Measurements from ENCODE around the gene TRPC4AP. TPM values are rescaled to one million over a fixed set of nuclear protein-coding genes. Genes with fewer than 3 reads are reported as not detected.
A peak's percentile ranks its signal among the peaks of the same experiment; 100 is the strongest.

Gene TRPC4AP
- total and polyA plus RNA-seq, 9 donors = 30.5 to 51.8 (median 40.7) TPM

- Histone ChIP-seq H3K4me3 (no peak overlapping the region), H3K9me3 (no peaks in the 10 kb centered on the region), H3K36me3 (no peaks in the 10 kb centered on the region), H3K27ac (no peak overlapping the region), H3K27me3 (no peaks in the 10 kb centered on the region), H3K4me1 (ENCODE audit: insufficient read depth) (peaks cover 13% of the 10 kb centered on the region)
- no peak for DNase-seq
- intact Hi-C loops (cut with DNase I) = no loop called here
- WGBS, 3 donors = 87 to 88% (median 88%) methylated on average over 11 to 14 of the region's 14 CpGs
- TF ChIP-seq EP300 (IDR thresholded peaks at IDR 0.05) = no peak
- no peak for TF ChIP-seq POLR2A (IDR thresholded peaks at IDR 0.05)
- TF ChIP-seq CTCF (IDR thresholded peaks at IDR 0.05) = no peak
Observed at GRCh38 chr20:34989670-34990069, 102.9 kb downstream of the TRPC4AP start.

GRCh38 chr20:34989118-34989517, 103.5 kb downstream of the TRPC4AP start:
- WGBS, 3 donors = 90 to 95% (median 91%) methylated on average over 4 of the region's 4 CpGs
- peaks cover 13% of the 10 kb centered on the region for H3K4me1 ChIP-seq (ENCODE audit: insufficient read depth)
- no peak overlapping the region for H3K27ac ChIP-seq
- no peaks in the 10 kb centered on the region for H3K9me3 ChIP-seq
- H3K4me3 ChIP-seq = no peak overlapping the region
- TF ChIP-seq EP300 (IDR thresholded peaks at IDR 0.05) (no peak), POLR2A (IDR thresholded peaks at IDR 0.05) (no peak), CTCF (IDR thresholded peaks at IDR 0.05) (no peak)
- no peaks in the 10 kb centered on the region for H3K27me3 ChIP-seq
- no peak for DNase-seq
- intact Hi-C loops (cut with DNase I) = no loop called here
- no peaks in the 10 kb centered on the region for H3K36me3 ChIP-seq

- intact Hi-C loops (cut with DNase I) = no loop called here
- H3K36me3 ChIP-seq = no peaks in the 10 kb centered on the region
- no peak overlapping the region for H3K27ac ChIP-seq
- 15 to 44% (median 17%) methylated on average over 12 of the region's 12 CpGs for WGBS, 3 donors
- H3K9me3 ChIP-seq = no peaks in the 10 kb centered on the region
- no peak overlapping the region for H3K4me3 ChIP-seq
- peaks cover 17% of the 10 kb centered on the region for H3K4me1 ChIP-seq (ENCODE audit: insufficient read depth)
- TF ChIP-seq POLR2A (IDR thresholded peaks at IDR 0.05) (no peak), EP300 (IDR thresholded peaks at IDR 0.05) (no peak), CTCF (IDR thresholded peaks at IDR 0.05) (no peak)
- DNase-seq = no peak
- H3K27me3 ChIP-seq = no peaks in the 10 kb centered on the region
Observed at GRCh38 chr20:34988191-34988540, 104.4 kb downstream of the TRPC4AP start.

- no peaks in the 10 kb centered on the region for H3K9me3 ChIP-seq
- intact Hi-C loops (cut with DNase I) = no loop called here
- no peaks in the 10 kb centered on the region for H3K27me3 ChIP-seq
- TF ChIP-seq POLR2A (IDR thresholded peaks at IDR 0.05) = no peak
- no peak for TF ChIP-seq EP300 (IDR thresholded peaks at IDR 0.05)
- no peak for TF ChIP-seq CTCF (IDR thresholded peaks at IDR 0.05)
- H3K4me1 ChIP-seq (ENCODE audit: insufficient read depth) = peaks cover 17% of the 10 kb centered on the region
- 24 to 37% (median 30%) methylated on average over 15 of the region's 15 CpGs for WGBS, 3 donors
- H3K36me3 ChIP-seq = no peaks in the 10 kb centered on the region
- H3K4me3 ChIP-seq = no peak overlapping the region
- peak in 1 of 5 donors; percentile 38 for DNase-seq
- no peak overlapping the region for H3K27ac ChIP-seq
Observed at GRCh38 chr20:34987288-34988190, 105.1 kb downstream of the TRPC4AP start.
